Fibroblast of pulmonary artery (primary cell): ENCODE measurements around the gene DNAJC25.

ENCODE experiments used
- DNase-seq: peaks from one replicate; pipeline ENCODE4 v3.0.0-alpha.2; 2010; ENCODE audit warnings: low read depth
- H3K4me3 ChIP-seq: replicated peaks from 2 replicates; pipeline ENCODE4 v1.5.1; 2011; ENCODE audit warnings: low read depth, mild to moderate bottlenecking, control low read depth, low read length, moderate library complexity
- CTCF ChIP-seq: IDR thresholded peaks from 2 replicates; pipeline ENCODE4 v1.5.1; 2011; ENCODE audit warnings: mild to moderate bottlenecking, control low read depth, low read length, inconsistent platforms; ENCODE audit errors: missing control alignments

Gene DNAJC25

GRCh38 chr9:111599092-111599954, 31.8 kb upstream of the DNAJC25 start, which contains the start of gene PTGR1:
TSS of gene PTGR1 (minus strand) at chr9:111599647. CDS start at chr9:111597422, 2,225 bp downstream.
- peak; percentile 94 for DNase-seq
- H3K4me3 ChIP-seq: peak within 1 kb of the TSS; percentile 80

GRCh38 chr9:111599955-111600343, 31.2 kb upstream of the DNAJC25 start:
- TF ChIP-seq CTCF: no peak
- H3K4me3 ChIP-seq: peak overlapping the region; percentile 80
- no peak for DNase-seq

More at GRCh38 chr9:111599092-111599954, 31.8 kb upstream of the DNAJC25 start, which contains the start of gene PTGR1:
- no peak for TF ChIP-seq CTCF

- H3K4me3 ChIP-seq: no peak overlapping the region
- peak; percentile 74 for DNase-seq
- TF ChIP-seq CTCF: no peak
Observed at GRCh38 chr9:111601237-111602018, 29.7 kb upstream of the DNAJC25 start.

GRCh38 chr9:111603041-111603440, 28.1 kb upstream of the DNAJC25 start:
- H3K4me3 ChIP-seq: no peak overlapping the region
- TF ChIP-seq CTCF: no peak
- peak; percentile 35 for DNase-seq

- no peak overlapping the region for H3K4me3 ChIP-seq
- no peak for DNase-seq
- no peak for TF ChIP-seq CTCF
Observed at GRCh38 chr9:111604054-111604615, 27.0 kb upstream of the DNAJC25 start.

GRCh38 chr9:111605041-111605559, 26.0 kb upstream of the DNAJC25 start:
- H3K4me3 ChIP-seq: no peak overlapping the region
- TF ChIP-seq CTCF: no peak
- no peak for DNase-seq
